Nephron (organoid): Measurements from ENCODE around the gene GZMM.

ENCODE experiments used
- H3K27ac Mint-ChIP-seq, 3 experiments: 2 replicates each; pipeline ENCODE4 v1.8.0; 2020; ENCODE audit warnings: mixed read lengths in 3 of 3, mild to moderate bottlenecking in 2 of 3, moderate library complexity in 1 of 3
- H3K27me3 Mint-ChIP-seq: 2 replicates; pipeline ENCODE4 v1.8.0; 2021; ENCODE audit warnings: low read depth, mild to moderate bottlenecking, moderate library complexity, mixed read lengths
- H3K36me3 Mint-ChIP-seq: 2 replicates; pipeline ENCODE4 v1.8.0; 2020; ENCODE audit warnings: low read depth, mixed read lengths
- H3K4me1 Mint-ChIP-seq: 2 replicates; pipeline ENCODE4 v1.8.0; 2020; ENCODE audit warnings: mixed read lengths
- H3K4me3 Mint-ChIP-seq, 3 experiments: 2 replicates each; pipeline ENCODE4 v1.8.0; 2020; ENCODE audit warnings: mild to moderate bottlenecking in 3 of 3, mixed read lengths in 3 of 3, moderate library complexity in 2 of 3
- H3K9me3 Mint-ChIP-seq: 2 replicates; pipeline ENCODE4 v1.8.0; 2020; ENCODE audit warnings: mixed read lengths
- TF ChIP-seq, protein P1 (sequence below), 3 experiments: fragments of 200-600 bp; sonication (generic); IDR thresholded peaks; one replicate each; pipeline ENCODE4 v1.5.0; 2021; ENCODE audit warnings: antibody characterized with exemption in 3 of 3; ENCODE audit not compliant: unreplicated experiment in 3 of 3

Gene GZMM

DNA sequence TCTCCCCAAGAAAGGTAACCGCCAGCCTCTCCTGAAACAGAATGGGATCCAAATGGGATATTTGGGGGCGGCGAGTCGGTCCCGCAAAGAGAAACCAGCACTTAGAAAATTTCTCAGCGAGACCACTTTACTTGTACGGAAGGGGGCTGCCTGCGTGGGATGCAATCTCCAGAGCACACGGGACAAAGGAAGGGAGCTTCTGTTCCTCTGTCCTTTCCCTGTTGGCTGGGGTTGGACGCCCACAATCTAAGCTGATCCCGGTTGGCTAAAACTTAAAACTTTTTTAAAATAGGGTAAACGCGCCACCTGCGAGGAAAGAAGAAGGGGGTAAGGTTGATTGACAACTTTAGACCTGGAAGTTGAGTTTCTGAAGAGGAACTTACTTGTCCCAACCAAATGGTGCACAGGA lies 27.7 kb downstream of the GZMM start:
- TF ChIP-seq, protein P1, sequence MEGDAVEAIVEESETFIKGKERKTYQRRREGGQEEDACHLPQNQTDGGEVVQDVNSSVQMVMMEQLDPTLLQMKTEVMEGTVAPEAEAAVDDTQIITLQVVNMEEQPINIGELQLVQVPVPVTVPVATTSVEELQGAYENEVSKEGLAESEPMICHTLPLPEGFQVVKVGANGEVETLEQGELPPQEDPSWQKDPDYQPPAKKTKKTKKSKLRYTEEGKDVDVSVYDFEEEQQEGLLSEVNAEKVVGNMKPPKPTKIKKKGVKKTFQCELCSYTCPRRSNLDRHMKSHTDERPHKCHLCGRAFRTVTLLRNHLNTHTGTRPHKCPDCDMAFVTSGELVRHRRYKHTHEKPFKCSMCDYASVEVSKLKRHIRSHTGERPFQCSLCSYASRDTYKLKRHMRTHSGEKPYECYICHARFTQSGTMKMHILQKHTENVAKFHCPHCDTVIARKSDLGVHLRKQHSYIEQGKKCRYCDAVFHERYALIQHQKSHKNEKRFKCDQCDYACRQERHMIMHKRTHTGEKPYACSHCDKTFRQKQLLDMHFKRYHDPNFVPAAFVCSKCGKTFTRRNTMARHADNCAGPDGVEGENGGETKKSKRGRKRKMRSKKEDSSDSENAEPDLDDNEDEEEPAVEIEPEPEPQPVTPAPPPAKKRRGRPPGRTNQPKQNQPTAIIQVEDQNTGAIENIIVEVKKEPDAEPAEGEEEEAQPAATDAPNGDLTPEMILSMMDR (IDR thresholded peaks at IDR 0.05; ENCODE audit: unreplicated experiment in 3 of 3), result no peak
- Mint-ChIP-seq H3K27ac (peak overlapping the region; percentile 88 to 99 (median 95)), H3K36me3 (peaks cover 4% of the 10 kb centered on the region), H3K4me1 (peaks cover 32% of the 10 kb centered on the region), H3K9me3 (peaks cover 4% of the 10 kb centered on the region), H3K27me3 (peaks cover 6% of the 10 kb centered on the region), H3K4me3 (peak overlapping the region; percentile 91 to 93 (median 93))

DNA sequence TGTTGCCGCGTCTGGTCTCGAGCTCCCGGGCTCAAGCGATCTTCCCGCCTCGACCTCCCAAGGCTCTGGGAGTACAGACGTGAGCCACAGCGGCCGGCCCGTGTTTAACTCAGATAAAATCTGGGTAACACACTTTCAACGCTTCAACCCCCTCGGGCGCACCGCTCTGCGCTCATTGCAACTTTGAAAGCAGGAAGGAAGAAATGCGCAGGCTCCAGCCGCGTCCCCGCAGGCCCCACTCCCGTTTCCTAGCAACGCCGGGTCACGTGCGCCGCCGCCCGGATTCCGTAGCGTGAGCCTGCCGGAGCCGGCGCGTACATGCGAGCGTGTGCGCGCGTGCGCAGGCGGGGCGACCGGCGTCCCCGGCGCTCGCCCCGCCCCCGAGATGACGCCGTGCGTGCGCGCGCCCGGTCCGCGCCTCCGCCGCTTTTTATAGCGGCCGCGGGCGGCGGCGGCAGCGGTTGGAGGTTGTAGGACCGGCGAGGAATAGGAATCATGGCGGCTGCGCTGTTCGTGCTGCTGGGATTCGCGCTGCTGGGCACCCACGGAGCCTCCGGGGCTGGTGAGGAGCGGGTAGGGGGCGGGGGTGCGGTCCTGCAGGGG lies 28.4 kb downstream of the GZMM start, which contains the start of gene BSG:
TSS of gene BSG (plus strand) at position 457 of the 603 bp plus-strand sequence. CDS start at position 496, 39 bp downstream.
- H3K4me3 Mint-ChIP-seq, result peak within 1 kb of the TSS; percentile 92 to 93 (median 93)
- peaks cover 4% of the 10 kb centered on the region for H3K36me3 Mint-ChIP-seq
- H3K27me3 Mint-ChIP-seq, result peaks cover 6% of the 10 kb centered on the region
- TF ChIP-seq, protein P1 (IDR thresholded peaks at IDR 0.05; ENCODE audit: unreplicated experiment in 3 of 3), result no peak
- H3K27ac Mint-ChIP-seq, result peak within 1 kb of the TSS; percentile 88 to 99 (median 95)
- peaks cover 4% of the 10 kb centered on the region for H3K9me3 Mint-ChIP-seq
- H3K4me1 Mint-ChIP-seq, result peaks cover 37% of the 10 kb centered on the region

DNA sequence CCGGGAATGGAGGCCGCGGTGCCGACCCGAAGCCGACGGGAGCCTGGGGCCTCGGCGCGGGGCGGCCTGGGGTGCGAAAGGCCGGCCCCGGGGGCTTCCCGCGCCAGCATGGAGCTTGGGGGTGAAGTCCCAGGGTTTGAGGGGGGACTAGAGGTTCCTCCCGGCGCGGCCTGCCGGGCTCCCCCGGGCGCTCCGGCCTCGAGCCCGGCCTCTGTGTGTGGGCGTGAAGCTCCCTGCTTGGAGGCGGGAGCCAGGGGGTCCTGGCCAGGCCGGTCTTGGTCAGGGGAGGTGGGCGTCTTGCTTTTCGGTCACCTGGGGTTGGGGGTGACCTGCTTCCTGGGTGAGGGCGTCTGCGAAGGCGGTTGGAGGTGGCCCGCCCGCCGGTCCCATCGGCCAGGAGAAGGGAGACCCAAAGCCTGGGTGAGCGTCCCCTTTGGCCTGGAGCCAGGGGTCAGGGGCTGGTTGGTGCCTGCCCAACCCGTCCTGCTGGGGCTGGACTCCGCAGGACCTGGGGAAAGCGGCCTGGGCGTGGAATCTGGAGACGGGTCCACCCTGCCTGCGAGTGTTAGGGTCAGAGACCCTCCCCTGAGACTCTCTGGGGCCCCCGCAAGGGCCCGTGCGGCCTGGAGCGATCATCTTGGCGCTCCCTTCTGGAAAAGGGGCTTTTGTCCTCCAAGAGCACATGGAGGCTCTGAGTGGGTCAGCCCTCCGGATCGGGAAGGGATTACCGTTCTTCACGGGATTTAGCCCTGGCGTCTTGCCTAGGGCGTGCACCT lies 29.1 kb downstream of the GZMM start:
- H3K27ac Mint-ChIP-seq, result peak overlapping the region; percentile 80 to 99 (median 95)

DNA sequence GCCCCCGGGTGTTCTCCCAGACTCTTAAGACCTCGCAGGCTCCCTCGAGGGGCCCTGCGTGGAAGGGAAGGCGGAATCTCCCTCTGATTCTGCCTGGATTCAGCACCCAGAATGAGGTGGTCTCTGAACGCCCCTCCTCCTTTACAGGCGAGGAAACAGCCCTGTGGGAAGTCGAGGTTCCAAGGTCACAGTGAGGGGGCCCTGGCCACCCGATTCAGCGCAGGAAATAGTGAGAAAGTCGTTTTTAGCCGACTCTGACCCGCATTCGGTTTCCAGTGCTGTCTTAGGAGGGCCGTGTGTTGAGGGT lies 29.6 kb downstream of the GZMM start:
- peaks cover 37% of the 10 kb centered on the region for H3K4me1 Mint-ChIP-seq
- peak overlapping the region; percentile 80 to 94 (median 89) for H3K27ac Mint-ChIP-seq
- peak overlapping the region; percentile 91 to 92 (median 91) for H3K4me3 Mint-ChIP-seq
- peaks cover 6% of the 10 kb centered on the region for H3K27me3 Mint-ChIP-seq
- TF ChIP-seq, protein P1 (IDR thresholded peaks at IDR 0.05; ENCODE audit: unreplicated experiment in 3 of 3), result no peak
- peaks cover 4% of the 10 kb centered on the region for H3K9me3 Mint-ChIP-seq
- peaks cover 4% of the 10 kb centered on the region for H3K36me3 Mint-ChIP-seq

More for the DNA sequence above, 29.1 kb downstream of the GZMM start:
- TF ChIP-seq, protein P1 (IDR thresholded peaks at IDR 0.05; ENCODE audit: unreplicated experiment in 3 of 3), result no peak
- H3K9me3 Mint-ChIP-seq, result peaks cover 4% of the 10 kb centered on the region
- peaks cover 37% of the 10 kb centered on the region for H3K4me1 Mint-ChIP-seq
- peaks cover 6% of the 10 kb centered on the region for H3K27me3 Mint-ChIP-seq
- H3K36me3 Mint-ChIP-seq, result peaks cover 4% of the 10 kb centered on the region
- peak overlapping the region; percentile 92 to 93 (median 93) for H3K4me3 Mint-ChIP-seq

DNA sequence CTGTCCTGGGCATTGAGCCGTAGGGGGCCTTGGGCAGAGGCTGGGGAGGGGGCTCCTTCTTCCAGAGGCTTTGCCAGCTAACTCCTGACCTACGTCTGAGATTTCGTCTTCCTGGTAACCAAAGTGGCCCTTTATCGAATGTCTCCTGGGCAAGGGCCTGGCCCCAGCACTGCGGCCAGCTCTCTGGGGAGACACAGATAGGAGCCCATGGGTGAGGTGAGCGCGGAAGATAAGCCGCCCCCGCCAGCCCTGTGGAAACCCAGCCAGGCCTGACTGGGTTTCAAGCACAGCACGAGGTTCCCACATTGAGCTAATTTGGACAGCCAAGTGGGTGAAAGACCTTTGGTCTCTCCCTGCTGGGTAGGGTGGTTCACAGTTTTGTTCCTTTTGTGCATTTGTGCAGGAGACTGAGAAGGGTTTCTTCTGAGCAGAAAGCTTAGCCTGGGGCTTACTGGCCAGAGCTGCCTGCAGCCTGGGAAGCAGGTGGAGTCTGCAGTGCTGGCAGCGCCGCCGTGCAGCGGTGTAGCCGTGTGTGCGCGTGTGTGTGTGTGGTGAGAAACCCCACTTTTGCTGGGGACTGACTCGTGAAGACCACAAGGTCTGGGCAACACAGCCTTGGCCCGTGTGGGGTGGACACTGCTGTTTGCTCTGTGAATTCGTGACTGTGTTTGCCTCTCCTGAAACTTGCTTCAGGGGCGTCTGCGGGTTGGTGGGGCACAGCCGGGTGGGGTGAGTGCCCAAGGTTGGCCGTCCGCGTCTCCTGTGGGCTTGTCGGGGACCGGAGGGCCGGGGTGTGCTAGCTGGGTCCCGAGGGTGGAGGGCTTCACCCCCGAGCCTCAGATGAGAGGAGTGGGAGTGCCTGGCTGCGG lies 31.0 kb downstream of the GZMM start:
- TF ChIP-seq, protein P1 (IDR thresholded peaks at IDR 0.05; ENCODE audit: unreplicated experiment in 3 of 3), result no peak
- Mint-ChIP-seq H3K27ac (peak overlapping the region; percentile 79 to 96 (median 90)), H3K9me3 (peaks cover 4% of the 10 kb centered on the region), H3K4me3 (peak overlapping the region; percentile 86 to 92 (median 91)), H3K4me1 (peaks cover 37% of the 10 kb centered on the region), H3K36me3 (peaks cover 4% of the 10 kb centered on the region), H3K27me3 (peaks cover 2% of the 10 kb centered on the region)
